ENCODE results near the gene TEKTIP1.
"Not testable (repeated sequence)": the region's sequence is repeated elsewhere in the genome, so short reads cannot be mapped to it uniquely, and the experiment has no call there.

TEKTIP1 gene

DNA sequence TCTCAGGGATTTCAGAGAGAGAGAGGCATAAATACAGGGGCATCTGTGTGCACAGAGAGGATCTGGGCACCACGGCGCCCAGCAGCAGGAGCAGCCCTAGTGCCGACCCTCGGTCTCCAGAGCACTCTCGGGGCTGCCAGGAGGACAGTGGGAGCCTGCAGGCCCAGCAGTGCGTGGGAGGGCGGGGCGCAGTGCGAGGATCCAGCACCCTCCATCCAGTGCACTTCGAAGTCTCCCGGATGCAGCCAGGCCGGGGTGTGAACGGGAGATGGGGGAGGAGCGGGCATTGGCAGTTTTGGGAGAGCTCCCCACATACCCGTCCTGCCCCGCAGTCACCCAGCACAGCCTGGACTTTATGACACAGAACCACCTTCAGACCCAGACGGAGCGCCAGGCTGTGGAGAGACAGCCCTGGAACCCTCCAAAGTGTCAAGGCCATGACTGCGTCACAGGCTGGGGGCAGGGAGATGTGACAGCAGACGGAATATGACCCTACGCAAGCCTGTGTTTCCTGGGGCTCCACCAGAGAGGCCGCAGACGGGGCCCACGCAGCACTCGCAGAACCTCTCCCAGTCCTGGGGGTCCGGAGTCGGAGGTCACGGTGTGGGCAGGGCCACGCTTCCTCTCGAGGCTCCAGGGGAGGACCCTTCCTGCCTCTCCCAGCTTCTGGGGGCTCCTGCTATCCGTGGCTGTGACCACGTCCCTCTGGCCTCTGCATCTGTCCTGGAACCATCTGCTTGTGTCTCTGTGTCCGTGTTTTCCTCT, 14.7 kb upstream of the TEKTIP1 start:
- no peak for DNase-seq

- DNase-seq, result no peak
These were observed 14.0 kb upstream of the TEKTIP1 start for GRCh38 chr19:3524904-3525451.

GRCh38 chr19:3526507-3527237, 12.3 kb upstream of the TEKTIP1 start:
- no peak for DNase-seq

DNA sequence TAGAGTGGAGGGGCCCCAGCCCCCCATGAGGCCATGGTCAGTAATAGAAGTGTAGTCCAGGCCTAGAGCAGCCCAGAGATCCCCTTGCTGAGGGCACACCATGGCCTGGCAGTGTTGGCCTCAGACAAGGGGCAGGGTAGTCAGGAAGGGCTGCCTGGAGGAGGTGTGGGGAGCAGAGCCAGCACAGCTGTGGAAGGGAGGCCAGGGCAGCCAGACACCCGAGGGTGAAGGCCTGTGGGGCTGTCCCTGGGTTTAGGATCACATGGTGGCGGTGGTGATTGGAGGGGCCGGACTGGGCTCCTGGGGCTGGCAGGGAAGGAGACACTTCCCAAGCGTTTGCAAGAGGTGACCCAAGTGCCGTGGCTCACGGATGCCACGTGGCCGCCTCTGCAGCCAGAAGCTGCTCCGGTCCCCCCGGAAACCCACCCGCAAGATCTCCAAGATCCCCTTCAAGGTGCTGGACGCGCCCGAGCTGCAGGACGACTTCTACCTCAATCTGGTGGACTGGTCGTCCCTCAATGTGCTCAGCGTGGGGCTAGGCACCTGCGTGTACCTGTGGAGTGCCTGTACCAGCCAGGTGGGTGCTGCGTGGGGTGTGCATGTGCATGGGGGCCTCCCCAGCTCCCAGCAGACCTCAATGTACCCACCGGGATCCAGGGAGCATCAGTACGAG, 11.6 kb upstream of the TEKTIP1 start:
- DNase-seq, result no peak

GRCh38 chr19:3528080-3528479, 10.9 kb upstream of the TEKTIP1 start:
- DNase-seq, result no peak

DNA sequence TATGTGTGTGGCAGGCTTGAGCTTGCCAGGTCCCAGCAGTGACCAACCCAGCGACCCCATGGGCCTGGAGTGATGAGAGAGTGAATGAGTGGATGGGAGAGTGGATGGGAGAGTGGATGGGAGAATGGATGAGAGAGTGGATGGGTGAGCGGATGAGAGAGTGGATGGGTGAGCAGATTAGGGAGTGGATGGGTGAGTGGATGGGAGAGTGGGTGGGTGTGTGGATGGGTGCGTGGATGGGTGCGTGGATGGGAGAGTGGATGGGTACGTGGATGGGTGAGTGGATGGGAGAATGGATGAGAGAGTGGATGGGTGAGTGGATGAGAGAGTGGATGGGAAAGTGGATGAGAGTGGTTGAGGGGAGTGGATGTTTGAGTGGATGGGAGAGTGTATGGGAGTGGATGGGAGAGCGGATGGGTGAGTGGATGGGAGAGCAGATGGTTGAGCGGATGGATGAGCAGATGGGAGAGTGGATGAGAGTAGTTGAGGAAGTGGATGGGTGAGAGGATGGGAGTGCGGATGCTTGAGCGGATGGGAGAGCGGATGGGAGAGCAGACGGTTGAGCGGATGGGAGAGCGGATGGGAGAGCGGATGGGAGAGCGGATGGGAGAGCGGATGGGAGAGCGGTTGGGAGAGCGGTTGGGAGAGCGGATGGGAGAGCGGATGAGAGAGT, 10.3 kb upstream of the TEKTIP1 start:
- no peak for DNase-seq

GRCh38 chr19:3529299-3529698, 9.7 kb upstream of the TEKTIP1 start:
- not testable (repeated sequence) for DNase-seq

DNA sequence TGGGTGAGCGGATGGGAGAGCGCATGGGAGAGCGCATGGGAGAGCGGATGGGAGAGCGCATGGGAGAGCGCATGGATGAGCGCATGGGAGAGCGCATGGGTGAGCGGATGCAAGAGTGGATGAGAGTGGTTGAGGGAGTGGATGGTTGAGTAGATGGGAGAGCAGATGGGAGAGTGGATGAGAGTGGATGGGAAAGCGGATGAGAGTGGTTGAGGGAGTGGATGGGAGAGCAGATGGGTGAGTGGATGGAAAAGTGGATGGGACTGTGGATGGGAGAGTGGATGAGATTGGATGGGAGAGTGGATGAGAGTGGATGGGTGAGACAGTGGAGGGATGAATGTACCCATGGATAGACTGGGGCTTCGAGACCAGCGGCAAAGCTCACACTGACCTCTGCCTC, 8.6 kb upstream of the TEKTIP1 start:
- no peak for DNase-seq

DNA sequence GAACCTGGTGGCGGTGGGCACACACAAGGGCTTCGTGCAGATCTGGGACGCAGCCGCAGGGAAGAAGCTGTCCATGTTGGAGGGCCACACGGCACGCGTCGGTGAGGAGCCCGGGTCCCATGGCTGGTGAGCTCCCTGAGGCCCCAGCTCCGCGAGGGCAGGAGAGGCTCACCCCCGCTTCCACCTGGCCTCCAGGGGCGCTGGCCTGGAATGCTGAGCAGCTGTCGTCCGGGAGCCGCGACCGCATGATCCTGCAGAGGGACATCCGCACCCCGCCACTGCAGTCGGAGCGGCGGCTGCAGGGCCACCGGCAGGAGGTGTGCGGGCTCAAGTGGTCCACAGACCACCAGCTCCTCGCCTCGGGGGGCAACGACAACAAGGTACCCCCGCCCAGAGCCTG, 7.3 kb upstream of the TEKTIP1 start:
- no peak for DNase-seq

GRCh38 chr19:3532154-3532786, 6.7 kb upstream of the TEKTIP1 start:
- no peak for DNase-seq

GRCh38 chr19:3533033-3533432, 5.9 kb upstream of the TEKTIP1 start:
- DNase-seq, result no peak

DNA sequence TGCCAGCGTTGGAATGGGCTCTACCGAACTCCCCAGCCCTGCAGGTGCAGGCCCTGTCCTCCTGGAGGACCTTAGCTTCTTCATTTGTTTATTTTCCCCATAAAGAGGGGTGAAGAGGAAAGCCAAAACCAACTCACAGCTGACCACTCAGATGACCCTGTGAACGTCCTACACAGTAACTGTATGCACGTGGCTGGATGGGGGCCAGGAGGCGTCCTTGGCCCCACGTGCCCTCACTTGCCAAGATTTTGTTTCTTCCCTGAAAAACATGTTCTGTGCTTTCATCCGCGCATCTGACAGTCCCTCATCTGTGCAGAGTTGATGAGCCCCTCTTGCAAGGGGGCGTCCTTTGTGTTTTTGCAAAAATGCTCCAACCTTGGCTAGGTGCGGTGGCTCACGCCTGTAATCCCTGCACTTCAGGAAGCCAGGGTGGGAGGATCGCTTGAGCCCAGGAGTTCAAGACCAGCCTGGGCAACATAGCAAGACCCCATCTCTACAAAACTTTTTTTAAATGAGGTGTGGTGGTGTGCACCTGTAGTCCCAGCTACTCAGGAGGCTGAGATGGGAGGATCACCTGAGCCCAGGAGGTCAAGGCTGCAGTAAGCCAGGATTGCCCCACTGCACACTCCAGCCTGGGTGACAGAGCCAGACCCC, 5.3 kb upstream of the TEKTIP1 start:
- no peak for DNase-seq

DNA sequence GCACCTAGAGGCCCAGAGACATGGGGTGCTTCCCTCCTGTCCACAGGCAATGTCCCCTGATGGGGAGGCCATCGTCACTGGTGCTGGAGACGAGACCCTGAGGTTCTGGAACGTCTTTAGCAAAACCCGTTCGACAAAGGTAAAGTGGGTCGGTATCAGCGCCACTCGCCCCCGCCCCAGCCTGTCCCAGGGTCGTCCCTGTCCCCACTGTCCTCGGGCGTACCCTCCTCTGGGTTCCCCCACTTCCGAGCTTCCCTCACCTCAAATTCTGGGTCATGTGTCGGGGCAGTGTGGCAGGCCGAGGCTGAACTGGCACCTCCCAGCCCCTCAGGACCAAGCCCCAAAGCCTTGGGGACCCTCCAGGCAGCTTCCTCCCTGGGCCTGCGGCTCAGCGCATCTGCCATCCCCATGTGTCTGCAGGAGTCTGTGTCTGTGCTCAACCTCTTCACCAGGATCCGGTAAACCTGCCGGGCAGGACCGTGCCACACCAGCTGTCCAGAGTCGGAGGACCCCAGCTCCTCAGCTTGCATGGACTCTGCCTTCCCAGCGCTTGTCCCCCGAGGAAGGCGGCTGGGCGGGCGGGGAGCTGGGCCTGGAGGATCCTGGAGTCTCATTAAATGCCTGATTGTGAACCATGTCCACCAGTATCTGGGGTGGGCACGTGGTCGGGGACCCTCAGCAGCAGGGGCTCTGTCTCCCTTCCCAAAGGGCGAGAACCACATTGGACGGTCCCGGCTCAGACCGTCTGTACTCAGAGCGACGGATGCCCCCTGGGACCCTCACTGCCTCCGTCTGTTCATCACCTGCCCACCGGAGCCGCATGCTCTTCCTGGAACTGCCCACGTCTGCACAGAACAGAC, 4.4 kb upstream of the TEKTIP1 start:
- DNase-seq, result no peak

- no peak for DNase-seq
These were observed 3.8 kb upstream of the TEKTIP1 start for GRCh38 chr19:3535235-3535535.

- no peak for DNase-seq
These were observed 3.4 kb upstream of the TEKTIP1 start for GRCh38 chr19:3535563-3535965.

- DNase-seq, result no peak
These were observed 3.0 kb upstream of the TEKTIP1 start for GRCh38 chr19:3535981-3536380.

- no peak for DNase-seq
These were observed 2.4 kb upstream of the TEKTIP1 start for GRCh38 chr19:3536429-3537100.

DNA sequence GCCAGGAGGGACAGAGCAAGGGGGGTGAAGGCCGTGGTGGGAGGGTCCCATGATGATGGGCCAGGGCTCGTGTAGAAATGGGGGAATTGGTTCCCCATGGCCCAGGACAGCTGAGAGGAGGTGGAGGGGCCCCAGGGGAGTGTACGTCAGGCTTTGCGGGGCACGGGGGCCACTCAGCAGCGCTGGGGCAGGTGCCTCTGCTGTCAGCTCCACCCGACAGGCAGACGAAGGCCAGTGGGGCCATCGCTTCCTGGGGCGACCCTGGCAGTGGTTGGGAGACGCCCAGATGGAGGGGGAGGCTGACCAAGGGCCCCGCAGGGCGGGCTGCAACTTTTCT, 1.9 kb upstream of the TEKTIP1 start:
- no peak for DNase-seq

GRCh38 chr19:3537438-3538240, 1.3 kb upstream of the TEKTIP1 start:
- DNase-seq, result no peak

Measured in stimulated activated CD4-positive, alpha-beta T cell treated with anti-CD3 and anti-CD28 coated beads, Interleukin-2, amount 100 ng/mL, for 24 hours (primary cell).